Measurements from ENCODE around the gene MBTD1.
"Not testable (repeated sequence)": the region's sequence is repeated elsewhere in the genome, so short reads cannot be mapped to it uniquely, and the experiment has no call there.

The MBTD1 gene

GRCh38 chr17:51259564-51260236 lies at the start of gene MBTD1:
MBTD1 (minus strand) TSS chr17:51260049; CDS start chr17:51225161, 34,888 bp downstream.
- DNase-seq, result peak; percentile 97

GRCh38 chr17:51305182-51305581 lies 45.3 kb upstream of the MBTD1 start:
- DNase-seq, result no peak

GRCh38 chr17:51299859-51300258 lies 40.0 kb upstream of the MBTD1 start:
- no peak for DNase-seq

GRCh38 chr17:51298508-51299371 lies 38.9 kb upstream of the MBTD1 start:
- peak; percentile 77 for DNase-seq

GRCh38 chr17:51294338-51294737 lies 34.5 kb upstream of the MBTD1 start:
- DNase-seq, result not testable (repeated sequence)

- no peak for DNase-seq
Observed at GRCh38 chr17:51289696-51290111, 29.9 kb upstream of the MBTD1 start.

- no peak for DNase-seq
Observed at GRCh38 chr17:51287412-51287811, 27.6 kb upstream of the MBTD1 start.

- no peak for DNase-seq
Observed at GRCh38 chr17:51279183-51279582, 19.3 kb upstream of the MBTD1 start.

- DNase-seq, result no peak
Observed at GRCh38 chr17:51275381-51275780, 15.5 kb upstream of the MBTD1 start.

GRCh38 chr17:51272812-51273211 lies 13.0 kb upstream of the MBTD1 start:
- DNase-seq, result no peak

- no peak for DNase-seq
Observed at GRCh38 chr17:51270636-51271035, 10.8 kb upstream of the MBTD1 start.

- no peak for DNase-seq
Observed at GRCh38 chr17:51269991-51270390, 10.1 kb upstream of the MBTD1 start.

- not testable (repeated sequence) for DNase-seq
Observed at GRCh38 chr17:51264466-51264865, 4.6 kb upstream of the MBTD1 start.

- no peak for DNase-seq
Observed at GRCh38 chr17:51263006-51263405, 3.2 kb upstream of the MBTD1 start.

- peak; percentile 68 for DNase-seq
Observed at GRCh38 chr17:51261024-51261963, 1.4 kb upstream of the MBTD1 start.

GRCh38 chr17:51260237-51261023 lies 581 bp upstream of the MBTD1 start, which contains the start of gene UTP18:
UTP18 (plus strand) TSS chr17:51260546; CDS start chr17:51260585, 39 bp downstream.
- peak; percentile 96 for DNase-seq

- DNase-seq, result peak; percentile 37
Observed at GRCh38 chr17:51258756-51259563, 889 bp downstream of the MBTD1 start.

- no peak for DNase-seq
Observed at GRCh38 chr17:51257150-51258081, 2.4 kb downstream of the MBTD1 start.

- no peak for DNase-seq
Observed at GRCh38 chr17:51256101-51256500, 3.7 kb downstream of the MBTD1 start.

GRCh38 chr17:51255673-51256072 lies 4.2 kb downstream of the MBTD1 start:
- no peak for DNase-seq
